Ureter (tissue), 1 donor: ENCODE measurements around the gene NUDCD3. TPM values are rescaled to one million over a fixed set of nuclear protein-coding genes. Genes with fewer than 3 reads are reported as not detected.
A peak's percentile ranks its signal among the peaks of the same experiment; 100 is the strongest.

Source experiments
- DNase-seq: peaks from one replicate; pipeline ENCODE4 v3.0.0-alpha.2; 2020; ENCODE audit warnings: low spot score
- total RNA-seq: library from RNA; stranded (reverse); gene quantifications from one replicate; pipeline ENCODE4 v1.2.4, GENCODE V29; 2023
- donor health status: DM: yes; HTN: yes; CAD: no.

NUDCD3 gene
- total RNA-seq, 1 donor from 2014 or later, result 131 TPM

- DNase-seq, result no peak
Observed at GRCh38 chr7:44477938-44478337, 12.5 kb downstream of the NUDCD3 start.

GRCh38 chr7:44477063-44477830 is 13.2 kb downstream of the NUDCD3 start:
- peak; percentile 50 for DNase-seq

GRCh38 chr7:44476313-44476712 is 14.1 kb downstream of the NUDCD3 start:
- DNase-seq, result no peak

- no peak for DNase-seq
Observed at GRCh38 chr7:44473295-44473694, 17.2 kb downstream of the NUDCD3 start.

GRCh38 chr7:44472843-44473242 is 17.6 kb downstream of the NUDCD3 start:
- DNase-seq, result no peak

GRCh38 chr7:44471850-44472249 is 18.6 kb downstream of the NUDCD3 start:
- no peak for DNase-seq

- no peak for DNase-seq
Observed at GRCh38 chr7:44471436-44471835, 19.0 kb downstream of the NUDCD3 start.

GRCh38 chr7:44470628-44471245 is 19.7 kb downstream of the NUDCD3 start:
- DNase-seq, result no peak

GRCh38 chr7:44470135-44470479 is 20.4 kb downstream of the NUDCD3 start:
- DNase-seq, result no peak

- DNase-seq, result no peak
Observed at GRCh38 chr7:44469461-44470134, 20.9 kb downstream of the NUDCD3 start.

- DNase-seq, result no peak
Observed at GRCh38 chr7:44467217-44467548, 23.3 kb downstream of the NUDCD3 start.

- no peak for DNase-seq
Observed at GRCh38 chr7:44466300-44467216, 23.9 kb downstream of the NUDCD3 start.

GRCh38 chr7:44465490-44465889 is 25.0 kb downstream of the NUDCD3 start:
- DNase-seq, result no peak

GRCh38 chr7:44463169-44463808 is 27.2 kb downstream of the NUDCD3 start:
- DNase-seq, result no peak

- DNase-seq, result no peak
Observed at GRCh38 chr7:44461387-44461786, 29.1 kb downstream of the NUDCD3 start.

GRCh38 chr7:44460325-44460724 is 30.1 kb downstream of the NUDCD3 start:
- no peak for DNase-seq

- no peak for DNase-seq
Observed at GRCh38 chr7:44455155-44455554, 35.3 kb downstream of the NUDCD3 start.

- DNase-seq, result no peak
Observed at GRCh38 chr7:44454348-44454747, 36.1 kb downstream of the NUDCD3 start.

- DNase-seq, result no peak
Observed at GRCh38 chr7:44451123-44451522, 39.3 kb downstream of the NUDCD3 start.

GRCh38 chr7:44449584-44449928 is 40.9 kb downstream of the NUDCD3 start:
- no peak for DNase-seq

- DNase-seq, result no peak
Observed at GRCh38 chr7:44448922-44449583, 41.4 kb downstream of the NUDCD3 start.
